MCF 10A (cell line): ENCODE results near the gene BIN1. TPM values are rescaled to one million over a fixed set of nuclear protein-coding genes. Genes with fewer than 3 reads are reported as not detected.

Experiments used
- BruUV-seq: library from RNA; stranded (reverse); fragments of 400-500 nt; replicated peaks from 2 replicates; lab custom pipeline; 2021; lab: Mats Ljungman, UMichigan
- CTCF ChIA-PET: fragments of 300-600 bp; sonication (Branson Sonifier 250); formaldehyde crosslinking; extraction: SDS; loops from one replicate; lab custom pipeline; 2021; ENCODE audit warnings: antibody characterized with exemption, inconsistent platforms; lab: Yijun Ruan, JAX
- POLR2A ChIA-PET: fragments of 300-600, 350-650 bp; sonication (Branson Sonifier 250); formaldehyde crosslinking; extraction: SDS; loops from one replicate; lab custom pipeline; 2020; ENCODE audit warnings: antibody characterized with exemption, inconsistent platforms; lab: Yijun Ruan, JAX
- DNase-seq: peaks from one replicate; pipeline ENCODE4 v3.0.0-alpha.2; 2018; ENCODE audit not compliant: unreplicated experiment
- H3K27ac Mint-ChIP-seq: one replicate; pipeline ENCODE4 v1.8.0; 2022; ENCODE audit warnings: mild to moderate bottlenecking, low read depth, mixed read lengths; ENCODE audit not compliant: unreplicated experiment
- H3K27me3 Mint-ChIP-seq: one replicate; pipeline ENCODE4 v1.8.0; 2022; ENCODE audit warnings: mixed read lengths; ENCODE audit not compliant: insufficient read depth, unreplicated experiment
- H3K36me3 Mint-ChIP-seq: one replicate; pipeline ENCODE4 v1.8.0; 2022; ENCODE audit warnings: mild to moderate bottlenecking, moderate library complexity, mixed read lengths; ENCODE audit not compliant: insufficient read depth, unreplicated experiment
- H3K4me1 Mint-ChIP-seq: one replicate; pipeline ENCODE4 v1.8.0; 2022; ENCODE audit warnings: mixed read lengths; ENCODE audit not compliant: insufficient read depth, unreplicated experiment
- H3K4me3 Mint-ChIP-seq: one replicate; pipeline ENCODE4 v1.8.0; 2022; ENCODE audit warnings: mild to moderate bottlenecking, moderate library complexity, mixed read lengths; ENCODE audit not compliant: unreplicated experiment
- H3K9me3 Mint-ChIP-seq: one replicate; pipeline ENCODE4 v1.8.0; 2022; ENCODE audit warnings: mixed read lengths; ENCODE audit not compliant: unreplicated experiment
- CTCF ChIP-seq: fragments of 200-600 bp; IDR thresholded peaks from one replicate; pipeline ENCODE4 v1.8.0; 2022; ENCODE audit warnings: antibody characterized with exemption, mild to moderate bottlenecking; ENCODE audit not compliant: unreplicated experiment
- intact Hi-C: fragments of 100-400 bp; cut with micrococcal nuclease; formaldehyde crosslinking; loops from 2 replicates; pipeline ENCODE4 v1.14.1; 2022
- total RNA-seq: library from RNA; stranded (reverse); gene quantifications from 2 replicates; pipeline ENCODE4 v1.2.3, GENCODE V29; 2022

BIN1 gene
- total RNA-seq, 1 experiment from 2014 or later = 29.6 TPM

GRCh38 chr2:127056086-127056485, 50.9 kb downstream of the BIN1 start:
- H3K9me3 Mint-ChIP-seq = no peaks in the 10 kb centered on the region
- no peaks in the 10 kb centered on the region for H3K4me1 Mint-ChIP-seq
- H3K27ac Mint-ChIP-seq = no peak overlapping the region
- no peaks in the 10 kb centered on the region for H3K27me3 Mint-ChIP-seq
- DNase-seq = no peak
- peaks cover 11% of the 10 kb centered on the region for H3K36me3 Mint-ChIP-seq
- BruUV-seq = no TSS peak
- TF ChIP-seq CTCF = no peak
- ChIA-PET CTCF (interaction anchor here (0.7 kb wide), 1 partner anchor 48 kb away, joined by 3 read pairs; no protein-coding TSS in a partner anchor), POLR2A (interaction anchor here (0.6 kb wide), 1 partner anchor 686 kb away, joined by 3 read pairs; no protein-coding TSS in a partner anchor)
- intact Hi-C loops = no loop called here
- no peak overlapping the region for H3K4me3 Mint-ChIP-seq

- Mint-ChIP-seq H3K4me3 (no peak overlapping the region), H3K9me3 (no peaks in the 10 kb centered on the region), H3K36me3 (peaks cover 11% of the 10 kb centered on the region), H3K4me1 (no peaks in the 10 kb centered on the region), H3K27me3 (no peaks in the 10 kb centered on the region), H3K27ac (no peak overlapping the region)
- intact Hi-C loops = no loop called here
- ChIA-PET CTCF (no interaction called here), POLR2A (interaction anchor here (0.6 kb wide), 1 partner anchor 685 kb away, joined by 3 read pairs; no protein-coding TSS in a partner anchor)
- no TSS peak for BruUV-seq
- no peak for DNase-seq
- TF ChIP-seq CTCF = no peak
Measured at GRCh38 chr2:127055786-127056076, 51.2 kb downstream of the BIN1 start.

GRCh38 chr2:127054996-127055785, 51.8 kb downstream of the BIN1 start:
- ChIA-PET CTCF (no interaction called here), POLR2A (interaction anchor here (0.6 kb wide), 1 partner anchor 685 kb away, joined by 3 read pairs; no protein-coding TSS in a partner anchor)
- Mint-ChIP-seq H3K4me1 (no peaks in the 10 kb centered on the region), H3K27me3 (no peaks in the 10 kb centered on the region), H3K4me3 (no peak overlapping the region), H3K9me3 (no peaks in the 10 kb centered on the region), H3K27ac (no peak overlapping the region), H3K36me3 (peaks cover 11% of the 10 kb centered on the region)
- no peak for TF ChIP-seq CTCF
- BruUV-seq = no TSS peak
- intact Hi-C loops = loop anchor here (5.0 kb wide), 1 partner anchor 278 kb away; no protein-coding TSS in a partner anchor
- no peak for DNase-seq

- H3K27ac Mint-ChIP-seq = no peak overlapping the region
Measured at GRCh38 chr2:127054604-127054930, 52.4 kb downstream of the BIN1 start.

More at GRCh38 chr2:127054604-127054930, 52.4 kb downstream of the BIN1 start:
- intact Hi-C loops = loop anchor here (5.0 kb wide), 1 partner anchor 277 kb away; no protein-coding TSS in a partner anchor
- no peak for TF ChIP-seq CTCF
- Mint-ChIP-seq H3K27me3 (no peaks in the 10 kb centered on the region), H3K9me3 (no peaks in the 10 kb centered on the region), H3K4me1 (no peaks in the 10 kb centered on the region), H3K4me3 (no peak overlapping the region), H3K36me3 (peaks cover 11% of the 10 kb centered on the region)
- POLR2A ChIA-PET = no interaction called here
- CTCF ChIA-PET = no interaction called here
- no peak for DNase-seq
- no TSS peak for BruUV-seq
